HG03097 (cell line): ENCODE results near the gene ARHGEF37.
"Not testable (repeated sequence)": the region's sequence is repeated elsewhere in the genome, so short reads cannot be mapped to it uniquely, and the experiment has no call there.

Experiments
- ATAC-seq: cut with Tn5 transposase; IDR thresholded peaks from one replicate; pipeline ENCODE4 v1.9.1; 2021; ENCODE audit not compliant: unreplicated experiment, low FRiP score

ARHGEF37 gene

DNA sequence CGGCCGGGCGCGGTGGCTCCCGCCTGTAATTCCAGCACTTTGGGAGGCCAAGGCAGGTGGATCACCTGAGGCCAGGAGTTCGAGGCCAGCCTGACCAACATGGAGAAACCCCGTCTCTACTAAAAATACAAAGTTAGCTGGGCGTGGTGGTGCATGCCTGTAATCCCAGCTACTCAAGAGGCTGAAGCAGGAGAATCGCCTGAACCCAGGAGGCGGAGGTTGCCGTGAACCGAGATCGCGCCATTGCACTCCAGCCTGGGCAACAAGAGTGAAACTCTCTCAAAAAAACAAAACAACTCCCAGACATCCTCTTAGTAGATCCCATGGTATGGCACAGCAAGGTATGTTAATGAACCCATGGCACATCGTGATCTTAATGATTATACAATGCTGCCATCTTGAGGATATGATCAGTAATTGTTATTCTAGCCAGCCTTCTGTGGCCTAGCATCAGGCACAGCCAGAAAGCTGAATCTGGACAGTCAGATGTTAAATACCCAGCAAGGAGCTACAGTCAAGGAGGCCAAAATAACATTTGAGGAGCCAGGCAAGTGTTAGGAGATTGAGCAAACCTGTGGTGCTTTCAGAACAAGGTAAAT lies 16.7 kb upstream of the ARHGEF37 start:
- peak; percentile 92 for ATAC-seq

DNA sequence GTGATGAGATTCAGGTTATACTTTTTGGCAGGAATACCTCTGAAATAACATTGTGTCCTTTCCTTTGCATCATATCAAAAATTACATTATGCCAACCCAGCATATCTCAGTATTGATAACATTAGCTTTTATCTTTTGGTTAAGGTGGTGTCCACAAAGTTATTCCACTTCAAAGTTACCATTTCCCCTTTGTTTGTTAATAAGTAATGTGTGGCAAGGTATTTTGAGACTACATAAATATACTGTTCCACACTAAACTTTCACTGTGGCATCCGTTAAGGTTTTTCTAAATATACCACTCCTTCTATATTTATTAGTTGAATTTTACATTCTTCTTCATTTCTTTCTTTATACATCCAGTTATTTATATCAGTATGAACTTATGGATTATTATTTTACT lies 14.1 kb upstream of the ARHGEF37 start:
- ATAC-seq = no peak

DNA sequence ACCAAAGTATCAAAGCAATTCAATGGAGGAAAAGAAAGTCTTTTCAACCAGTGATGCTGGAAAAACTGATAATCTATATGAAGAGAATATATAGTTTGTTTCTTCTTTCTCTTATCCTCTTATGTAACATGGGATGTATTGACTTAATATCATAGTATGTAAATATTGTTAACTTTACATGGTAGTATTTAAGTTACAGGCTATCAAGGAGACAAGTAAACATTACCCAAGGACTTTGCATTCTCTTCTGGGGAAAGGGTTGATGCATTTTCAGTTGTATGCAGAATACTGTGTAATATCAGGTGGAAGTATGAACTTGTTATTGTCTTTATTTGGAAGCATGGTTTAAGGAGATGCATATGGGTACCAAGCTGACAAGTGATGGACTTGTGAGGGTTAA lies 9.1 kb upstream of the ARHGEF37 start:
- no peak for ATAC-seq

DNA sequence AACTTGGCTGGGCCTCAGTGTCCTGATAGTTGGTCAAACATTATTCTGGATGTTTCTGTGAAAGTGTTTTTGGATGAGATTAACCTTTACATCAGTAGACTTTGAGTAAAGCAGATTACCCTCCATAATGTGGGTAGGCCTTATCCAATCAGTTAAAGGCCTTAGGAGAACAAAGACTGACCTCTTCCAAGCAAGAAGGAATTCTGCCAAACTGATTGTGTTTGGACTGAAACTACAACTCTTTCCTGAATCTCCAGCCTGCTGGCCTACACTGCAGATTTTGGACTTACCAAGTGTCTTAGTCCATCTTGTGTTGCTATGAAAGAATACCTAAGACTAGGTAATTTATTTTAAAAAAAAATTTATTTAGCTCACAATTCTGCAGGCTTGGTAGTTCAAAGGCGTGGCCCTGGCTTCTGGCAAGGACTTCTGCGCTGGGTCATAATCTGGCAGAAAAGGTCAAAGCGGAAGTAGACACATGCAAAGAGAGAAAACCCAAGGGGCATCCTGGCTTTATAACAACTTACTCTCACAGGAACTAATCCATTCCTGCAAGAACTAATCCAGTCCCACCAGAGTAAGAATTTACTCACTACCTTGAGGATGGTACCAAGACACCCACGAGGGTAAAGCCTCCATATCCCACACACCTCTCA lies 8.6 kb upstream of the ARHGEF37 start:
- no peak for ATAC-seq

DNA sequence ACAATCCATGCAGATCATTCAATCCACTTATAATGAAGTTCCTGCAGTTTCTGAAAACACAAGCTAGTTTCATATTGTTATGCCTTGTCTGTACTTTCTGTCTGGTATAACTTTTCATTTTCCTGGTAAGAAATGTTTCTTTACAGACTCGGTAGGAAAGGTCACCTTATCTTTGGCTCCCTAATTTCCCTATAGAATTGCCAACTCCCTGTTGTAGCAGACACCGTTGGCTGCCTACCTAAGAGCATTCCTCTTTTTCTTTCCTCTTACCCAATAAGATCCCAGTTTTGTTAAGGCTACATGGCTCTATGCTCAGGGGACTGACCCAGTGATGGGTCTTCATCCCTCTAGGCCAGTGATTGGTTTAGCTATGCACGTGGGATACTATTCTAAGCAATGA lies 6.2 kb upstream of the ARHGEF37 start:
- no peak for ATAC-seq

DNA sequence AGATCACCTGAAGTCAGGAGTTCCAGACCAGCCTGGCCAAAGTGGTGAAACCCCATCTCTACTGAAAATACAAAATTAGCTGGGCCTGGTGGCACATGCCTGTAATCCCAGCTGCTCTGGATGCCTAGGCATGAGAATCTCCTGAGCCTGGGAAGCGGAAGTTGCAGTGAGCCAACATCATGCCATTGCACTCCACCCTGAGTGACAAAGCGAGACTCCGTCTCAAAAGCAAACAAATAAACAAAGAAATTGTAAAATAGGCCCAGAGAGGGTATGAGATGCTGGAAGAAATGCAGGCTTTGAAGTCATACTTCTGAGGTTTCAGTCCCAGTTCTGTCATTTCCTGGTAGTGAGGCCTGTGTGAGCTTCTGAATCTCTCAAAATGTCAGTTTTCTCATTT lies 5.3 kb upstream of the ARHGEF37 start:
- ATAC-seq = no peak

DNA sequence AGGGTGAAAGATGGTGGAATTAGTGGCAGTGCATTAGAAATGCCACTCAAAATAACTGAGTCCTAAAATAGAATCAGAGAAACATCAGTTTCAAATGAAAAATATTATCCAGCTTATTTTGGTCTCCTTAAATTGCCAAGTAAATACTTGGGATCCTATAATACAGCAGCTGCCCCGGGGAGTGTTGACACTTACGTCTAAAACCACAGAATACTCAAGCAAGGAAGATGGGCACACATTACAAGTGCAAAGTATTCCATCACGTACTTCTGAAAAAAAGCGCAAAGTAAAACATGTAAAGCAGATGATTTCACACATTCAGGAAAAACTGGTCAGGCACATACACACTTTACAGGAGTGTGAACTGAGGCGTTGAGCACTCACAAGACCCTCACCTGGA lies 2.4 kb upstream of the ARHGEF37 start:
- no peak for ATAC-seq

DNA sequence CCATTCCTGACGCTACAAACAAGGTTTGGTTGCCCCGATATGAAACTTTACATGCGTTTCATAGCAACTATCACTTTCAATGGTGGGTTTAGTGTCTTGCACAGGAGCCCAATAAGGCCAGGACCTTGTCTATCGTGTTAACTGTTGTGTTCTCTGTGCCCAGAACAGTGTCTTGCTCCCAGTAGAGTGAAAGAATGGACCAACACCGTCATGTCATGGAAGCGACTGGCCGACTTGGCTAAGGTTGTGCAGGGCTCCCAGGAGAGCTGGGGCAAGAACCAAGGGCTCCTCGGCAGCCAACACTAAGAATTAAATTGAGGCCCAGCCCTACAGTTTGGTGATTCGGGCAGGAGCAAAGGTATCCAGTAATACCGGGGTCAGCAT lies 498 bp upstream of the ARHGEF37 start:
- no peak for ATAC-seq

DNA sequence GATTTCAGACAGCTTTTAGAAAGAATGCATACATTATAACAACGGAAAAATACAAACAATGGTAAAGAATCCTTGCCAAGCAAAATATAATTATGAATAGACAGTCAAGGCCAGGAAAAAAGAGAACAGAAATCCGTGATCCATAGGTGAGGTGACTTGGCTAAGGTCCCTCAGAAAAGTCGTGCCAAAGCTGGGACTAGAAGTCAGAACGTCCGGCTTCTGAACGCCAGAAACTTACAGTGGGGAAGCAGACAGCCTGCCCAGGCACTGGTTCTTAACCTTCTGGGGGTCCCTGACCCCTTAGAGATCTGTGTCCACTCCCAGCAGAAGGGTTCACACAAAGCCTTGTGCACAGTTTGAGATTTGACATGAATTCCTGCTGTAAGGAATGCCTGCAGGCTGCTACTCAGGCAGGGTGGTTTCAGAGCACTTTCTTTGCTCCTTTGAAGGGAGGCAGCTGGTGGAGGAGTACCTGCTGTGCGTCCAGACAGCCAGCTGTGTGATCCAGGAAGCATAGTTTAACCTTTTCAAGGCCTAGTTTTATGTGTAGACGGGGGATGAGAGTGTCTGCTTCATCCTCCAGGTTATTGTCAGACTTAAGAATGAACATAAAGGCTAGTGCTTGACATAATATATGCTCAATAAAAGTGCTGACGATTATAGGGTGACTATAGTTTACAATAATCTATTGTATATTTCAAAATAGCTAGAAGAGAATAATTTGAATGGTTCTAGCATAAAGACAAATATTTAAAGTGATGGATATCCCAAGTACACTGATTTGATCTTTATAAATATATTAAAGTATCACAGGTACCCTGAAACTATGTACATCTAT lies 852 bp downstream of the ARHGEF37 start:
- no peak for ATAC-seq

DNA sequence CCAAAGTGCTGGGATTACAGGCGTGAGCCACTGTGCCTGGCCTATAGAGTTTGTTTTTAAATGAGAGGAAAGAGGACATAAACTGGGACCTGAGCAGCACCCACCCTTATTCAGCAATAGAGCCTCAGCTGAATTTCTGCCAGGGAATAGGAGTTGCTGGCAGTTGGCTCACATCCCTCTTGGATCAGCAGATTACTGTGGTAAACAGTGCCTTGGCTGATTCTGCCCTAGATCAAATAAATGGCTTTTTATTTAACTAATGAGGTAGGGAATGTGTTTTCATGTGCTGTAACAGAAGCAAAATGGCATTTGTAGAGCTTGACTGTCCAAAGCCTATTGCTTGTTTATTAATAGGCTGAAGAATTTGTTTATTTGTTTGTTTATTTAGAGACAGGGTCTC lies 2.1 kb downstream of the ARHGEF37 start:
- ATAC-seq = no peak

DNA sequence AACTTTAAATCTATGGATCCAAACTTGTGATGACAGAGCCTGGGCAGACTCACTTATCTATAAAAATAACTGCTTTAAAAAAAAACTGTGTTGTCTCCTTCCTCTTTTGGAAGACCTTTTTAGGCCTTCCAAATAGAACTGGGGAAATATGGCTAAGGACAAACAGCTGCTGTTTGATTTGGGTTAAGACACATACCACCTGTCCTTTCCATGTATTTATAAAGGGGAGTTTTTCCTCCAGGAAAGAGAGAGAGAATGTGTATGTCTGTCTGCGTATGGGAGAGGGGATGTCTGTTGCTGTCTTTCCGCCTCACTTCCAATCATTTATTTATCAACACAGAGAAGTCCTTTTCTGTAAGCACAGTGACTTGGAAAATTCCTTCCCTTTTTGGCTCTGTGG lies 2.8 kb downstream of the ARHGEF37 start:
- no peak for ATAC-seq

DNA sequence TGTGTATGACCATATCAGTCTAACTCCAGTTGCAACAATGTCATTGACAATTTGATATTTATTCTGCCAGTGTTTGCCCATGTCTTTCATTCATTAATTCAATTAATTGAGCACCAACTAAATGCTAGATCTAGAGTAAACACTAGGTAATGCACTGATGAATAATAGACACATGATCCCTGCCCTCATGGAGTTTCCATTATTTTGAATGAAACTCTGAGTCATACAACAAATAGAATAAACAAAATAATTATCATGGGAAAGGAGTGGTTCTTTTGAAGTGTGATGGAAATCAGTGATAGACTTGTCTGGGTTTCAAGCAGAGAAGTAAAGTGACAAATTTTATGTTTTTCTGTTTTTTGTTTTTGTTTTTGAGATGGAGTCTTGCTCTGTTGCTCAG lies 4.6 kb downstream of the ARHGEF37 start:
- ATAC-seq = no peak

DNA sequence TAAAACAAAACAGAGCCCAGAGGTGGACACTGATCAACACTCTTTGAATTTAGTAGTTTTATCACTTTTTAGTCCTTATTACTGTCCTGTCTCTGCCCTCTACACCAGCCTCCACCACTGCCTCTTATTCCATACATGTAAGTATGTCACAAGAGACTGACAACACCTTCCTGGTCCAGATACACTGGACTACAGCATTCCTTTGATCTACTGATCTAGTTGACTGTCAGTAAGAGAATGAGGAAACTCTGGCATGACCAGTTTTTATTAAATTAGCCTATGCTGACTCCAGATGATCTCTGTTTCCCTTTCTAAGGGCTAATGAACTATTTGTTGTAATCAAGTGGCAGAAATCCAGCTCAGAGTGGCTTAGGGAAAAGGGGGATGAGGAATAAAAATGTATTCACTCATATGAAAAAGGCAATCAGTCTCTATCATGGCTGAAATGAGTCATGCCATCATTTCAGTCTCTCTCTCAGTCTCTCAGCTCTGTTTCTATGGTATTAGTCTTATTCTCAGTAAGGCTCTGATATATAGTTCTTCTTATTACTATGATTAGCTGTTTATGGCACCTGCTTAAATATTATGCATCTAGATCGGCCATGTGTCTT lies 5.5 kb downstream of the ARHGEF37 start:
- ATAC-seq = no peak

DNA sequence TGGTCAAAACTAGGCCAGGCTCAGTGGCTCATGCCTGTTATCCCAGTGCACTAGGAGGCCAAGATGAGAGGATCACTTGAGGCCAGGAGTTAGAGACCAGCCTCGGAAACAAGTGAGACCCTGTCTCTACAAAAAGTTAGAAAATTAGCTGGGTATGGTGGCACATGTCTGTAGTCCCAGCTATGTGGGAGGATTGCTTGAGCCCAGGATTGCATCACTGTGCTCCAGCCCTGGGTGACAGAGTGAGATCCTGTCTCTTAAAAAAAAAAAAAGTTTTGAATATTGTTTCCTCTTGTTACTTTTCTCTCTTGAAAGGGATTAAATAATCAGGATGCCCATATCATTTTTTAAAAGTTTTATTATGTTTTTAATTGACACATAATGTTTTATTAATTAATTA lies 7.6 kb downstream of the ARHGEF37 start:
- no peak for ATAC-seq

DNA sequence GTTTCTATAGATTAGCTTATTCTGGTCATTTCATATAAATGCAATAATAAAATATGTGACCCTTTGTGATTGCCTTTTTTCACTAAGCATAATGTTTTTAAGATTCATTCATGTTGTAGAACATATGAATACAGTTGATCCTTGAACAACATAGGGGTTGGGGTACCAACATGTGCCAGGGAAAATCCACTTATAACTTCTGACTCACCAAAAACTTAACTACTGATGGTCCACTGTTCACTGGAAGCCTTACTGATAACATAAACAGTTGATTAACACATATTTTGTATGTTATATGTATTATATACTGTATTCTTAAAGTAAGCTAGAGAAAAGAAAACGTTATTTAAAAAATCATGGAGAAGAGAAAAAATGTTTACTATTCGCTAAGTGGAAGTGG lies 12.1 kb downstream of the ARHGEF37 start:
- no peak for ATAC-seq

DNA sequence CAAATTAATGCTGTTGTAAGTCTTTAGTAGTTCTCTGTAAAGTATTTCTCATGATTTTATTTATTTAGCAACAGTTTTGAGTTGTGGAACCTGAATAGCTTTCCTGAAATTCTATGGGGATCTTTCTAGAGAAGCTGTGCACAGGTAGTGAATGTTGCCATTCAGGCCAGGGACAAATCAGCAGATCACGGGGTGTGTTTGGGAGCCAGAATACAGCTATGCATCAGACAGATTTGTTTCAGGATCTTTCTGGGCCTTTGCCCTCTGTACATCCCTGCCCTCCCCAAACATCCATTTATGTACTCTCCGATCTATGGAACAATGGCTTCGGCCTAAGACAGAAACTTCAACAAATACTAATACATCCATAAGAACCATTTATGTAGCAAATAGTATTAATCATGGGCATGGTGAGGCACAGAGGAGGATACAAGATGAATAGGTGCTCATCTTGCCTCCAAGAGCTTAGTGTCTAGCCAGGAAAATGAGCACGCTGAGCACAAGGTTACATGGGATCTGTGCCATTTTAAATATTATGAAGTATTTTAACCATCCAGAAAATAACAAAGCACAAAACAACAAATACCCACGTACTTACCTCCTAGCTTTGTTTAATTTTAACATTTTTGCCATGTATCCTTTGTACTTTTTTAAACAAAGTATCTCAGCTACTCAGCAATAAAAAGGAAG lies 13.1 kb downstream of the ARHGEF37 start:
- no peak for ATAC-seq

DNA sequence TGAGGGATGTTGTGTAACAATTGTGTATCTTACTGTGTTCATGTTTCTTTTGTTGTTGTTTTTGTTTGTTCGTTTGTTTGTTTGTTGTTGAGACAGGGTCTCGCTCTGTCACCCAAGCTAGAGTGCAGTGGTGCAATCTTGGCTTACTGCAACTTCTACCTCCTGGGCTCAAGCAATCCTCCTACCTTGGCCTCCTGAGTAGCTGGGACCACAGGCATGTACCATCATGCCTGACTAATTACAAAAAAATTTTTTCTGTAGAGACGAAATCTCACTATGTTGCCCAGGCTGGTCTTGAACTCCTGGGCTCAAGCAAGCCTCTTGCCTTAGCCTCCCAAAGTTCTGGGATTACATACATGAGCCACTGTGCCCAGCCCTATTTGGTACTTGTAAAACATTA lies 13.8 kb downstream of the ARHGEF37 start:
- ATAC-seq = not testable (repeated sequence)

DNA sequence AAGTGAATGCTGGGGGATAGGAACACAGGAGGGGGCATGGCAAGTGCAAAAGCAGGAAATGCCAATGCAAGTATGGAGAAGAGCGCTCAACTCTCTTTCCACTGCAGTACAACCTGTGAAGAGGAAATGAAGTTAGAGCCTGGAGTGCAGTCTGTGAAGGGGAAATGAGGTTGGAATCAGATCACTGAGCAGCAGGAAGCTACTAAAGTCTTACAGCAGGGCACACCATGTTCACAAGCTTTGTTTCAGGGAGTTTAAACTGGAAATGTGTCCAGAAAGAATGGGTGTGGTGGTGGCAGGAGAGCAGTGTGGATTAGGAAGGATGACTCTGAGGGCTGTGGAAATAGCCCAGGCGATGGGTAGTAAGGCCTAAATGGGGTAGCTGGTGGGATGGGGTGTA lies 15.4 kb downstream of the ARHGEF37 start:
- ATAC-seq = no peak

DNA sequence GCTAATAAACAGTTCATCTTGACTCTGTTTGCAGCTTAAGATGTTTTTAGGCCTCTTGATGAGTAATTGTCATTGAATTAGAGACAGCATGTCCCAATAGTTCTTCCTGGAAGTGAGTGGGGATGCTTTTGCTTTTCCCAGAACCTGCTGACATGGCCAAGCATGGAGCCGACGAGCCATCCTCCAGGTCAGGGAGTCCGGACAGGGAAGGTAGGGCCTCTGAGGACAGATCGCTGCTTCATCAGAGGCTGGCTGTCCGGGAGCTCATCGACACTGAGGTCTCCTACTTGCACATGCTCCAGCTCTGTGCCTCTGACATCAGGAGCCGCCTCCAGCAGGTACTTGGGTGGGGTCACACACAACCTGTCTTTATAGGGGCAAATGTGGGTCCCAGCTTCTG lies 16.3 kb downstream of the ARHGEF37 start:
- no peak for ATAC-seq

DNA sequence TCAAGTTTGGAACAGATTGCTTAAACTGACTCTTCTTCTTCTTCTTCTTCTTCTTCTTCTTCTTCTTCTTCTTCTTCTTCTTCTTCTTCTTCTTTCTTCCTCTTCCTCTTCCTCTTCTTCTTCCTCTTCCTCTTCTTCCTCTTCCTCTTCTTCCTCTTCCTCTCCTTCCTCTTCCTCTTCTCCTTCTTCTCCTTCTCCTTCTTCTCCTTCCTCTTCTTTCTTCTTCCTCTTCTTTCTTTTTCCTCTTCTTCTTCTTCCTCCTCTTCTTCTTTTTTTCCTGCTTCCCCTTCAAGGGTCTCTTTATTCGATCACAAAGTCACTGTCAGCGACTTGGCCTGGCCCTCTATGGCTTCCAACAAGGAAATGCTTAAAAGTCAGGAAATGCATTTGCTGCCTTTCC lies 16.9 kb downstream of the ARHGEF37 start:
- ATAC-seq = not testable (repeated sequence)

DNA sequence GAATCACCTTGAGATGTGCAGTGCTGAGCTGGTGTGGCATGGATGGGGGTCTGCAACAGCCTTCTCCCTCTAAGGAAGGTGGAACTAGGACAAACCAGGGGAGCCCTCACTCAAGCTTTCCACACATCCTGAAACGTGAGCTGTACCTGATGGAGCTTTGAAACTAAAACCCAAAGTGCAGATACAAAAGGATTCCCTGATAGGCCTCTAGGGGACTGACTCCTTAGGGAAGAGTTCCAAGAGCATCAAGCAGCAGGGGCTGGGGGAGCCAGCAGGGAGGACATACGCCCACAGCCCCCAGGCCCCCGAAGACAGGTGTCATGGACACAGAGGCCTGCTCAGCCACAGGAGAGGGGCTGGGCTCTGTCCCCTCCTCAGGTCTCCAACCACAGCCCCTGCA lies 17.7 kb downstream of the ARHGEF37 start:
- ATAC-seq = no peak
